Large intestine (tissue), 3 donors: ENCODE results near the gene DCDC2. TPM values are rescaled to one million over a fixed set of nuclear protein-coding genes. Genes with fewer than 3 reads are reported as not detected.
A peak's percentile ranks its signal among the peaks of the same experiment; 100 is the strongest.
"Not testable (repeated sequence)": the region's sequence is repeated elsewhere in the genome, so short reads cannot be mapped to it uniquely, and the experiment has no call there.

ENCODE experiments used
- DNase-seq, 2 donors: peaks; one replicate each; pipeline versions ENCODE4 v3.0.0 to v3.0.0-alpha.2; 2013
- H3K27ac ChIP-seq: one replicate; pipeline ENCODE4 v1.5.1; 2013; ENCODE audit warnings: low read length
- H3K27me3 ChIP-seq: 2 replicates; pipeline ENCODE4 v1.6.1; 2013; ENCODE audit warnings: low read length; ENCODE audit not compliant: control insufficient read depth, insufficient read depth
- H3K36me3 ChIP-seq: 2 replicates; pipeline ENCODE4 v1.6.1; 2013; ENCODE audit warnings: low read length; ENCODE audit not compliant: control insufficient read depth, insufficient read depth
- H3K4me1 ChIP-seq: one replicate; pipeline ENCODE4 v1.6.1; 2013; ENCODE audit warnings: low read length; ENCODE audit not compliant: control insufficient read depth, insufficient read depth
- H3K4me3 ChIP-seq: one replicate; pipeline ENCODE4 v1.5.1; 2013; ENCODE audit warnings: low read length
- H3K9me3 ChIP-seq: one replicate; pipeline ENCODE4 v1.6.1; 2013; ENCODE audit warnings: mild to moderate bottlenecking, low read depth, low read length, moderate library complexity; ENCODE audit not compliant: control insufficient read depth
- WGBS: methylation state at CpG from one replicate; pipeline ENCODE4 v1.1.5; 2013; ENCODE audit warnings: low lambda C conversion rate; ENCODE audit not compliant: insufficient coverage; 5-methylcytosine and 5-hydroxymethylcytosine counted together
- polyA plus RNA-seq: library from polyadenylated mRNA; unstranded; fragments of 120-200 nt; gene quantifications from one replicate; pipeline ENCODE4 v1.2.1, GENCODE V29; 2013

Gene DCDC2
- polyA plus RNA-seq, 1 donor, result 8.3 TPM

DNA sequence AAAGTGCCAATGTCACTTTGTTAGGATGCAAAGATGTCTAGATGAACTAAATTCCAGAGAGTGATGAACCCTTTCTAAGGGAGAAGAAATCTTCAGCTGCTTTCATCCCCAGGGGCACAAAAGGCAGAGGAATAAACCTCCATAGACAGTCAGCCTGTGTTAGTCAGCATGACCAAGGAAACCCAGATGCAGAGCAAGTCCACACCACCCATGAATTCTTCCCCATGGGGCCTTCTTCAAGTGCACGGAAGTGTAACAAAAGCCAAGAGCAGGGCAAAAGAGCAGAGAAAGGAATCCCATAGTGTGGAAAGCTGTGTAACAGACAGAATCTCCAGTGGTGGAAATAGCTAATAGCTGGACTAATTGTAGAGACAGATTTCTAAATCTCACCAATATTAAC is 50.0 kb downstream of the DCDC2 start:
- WGBS, result no CpG with 5 or more reads among the region's 1 CpG
- Histone ChIP-seq H3K4me3 (no peak overlapping the region), H3K27me3 (no peaks in the 10 kb centered on the region), H3K4me1 (peaks cover 3% of the 10 kb centered on the region), H3K27ac (no peak overlapping the region), H3K36me3 (no peaks in the 10 kb centered on the region), H3K9me3 (peaks cover 9% of the 10 kb centered on the region)
- no peak for DNase-seq

DNA sequence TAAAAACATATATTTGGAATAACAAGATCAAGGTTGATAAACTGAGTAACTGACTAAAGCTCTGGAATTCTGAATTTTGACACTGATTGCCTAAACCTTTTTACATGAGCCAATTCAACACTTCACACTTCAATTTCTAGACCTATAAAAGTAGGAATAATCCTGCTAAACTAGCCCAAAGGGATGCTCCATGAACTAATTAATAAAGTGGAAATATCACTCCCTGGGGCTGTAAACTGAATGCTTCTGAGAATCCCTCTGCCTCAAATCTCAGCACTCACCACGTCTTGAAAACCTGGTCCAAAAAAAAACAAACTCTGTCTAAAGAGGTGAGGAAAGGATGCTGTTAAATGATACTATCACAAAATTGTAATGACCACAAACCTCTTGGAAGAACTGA is 50.9 kb downstream of the DCDC2 start:
- H3K4me1 ChIP-seq, result no peaks in the 10 kb centered on the region
- H3K27ac ChIP-seq, result no peak overlapping the region
- H3K4me3 ChIP-seq, result no peak overlapping the region
- no CpG with 5 or more reads among the region's 1 CpG for WGBS
- no peaks in the 10 kb centered on the region for H3K27me3 ChIP-seq
- H3K36me3 ChIP-seq, result no peaks in the 10 kb centered on the region
- no peak for DNase-seq
- H3K9me3 ChIP-seq, result peaks cover 6% of the 10 kb centered on the region

DNA sequence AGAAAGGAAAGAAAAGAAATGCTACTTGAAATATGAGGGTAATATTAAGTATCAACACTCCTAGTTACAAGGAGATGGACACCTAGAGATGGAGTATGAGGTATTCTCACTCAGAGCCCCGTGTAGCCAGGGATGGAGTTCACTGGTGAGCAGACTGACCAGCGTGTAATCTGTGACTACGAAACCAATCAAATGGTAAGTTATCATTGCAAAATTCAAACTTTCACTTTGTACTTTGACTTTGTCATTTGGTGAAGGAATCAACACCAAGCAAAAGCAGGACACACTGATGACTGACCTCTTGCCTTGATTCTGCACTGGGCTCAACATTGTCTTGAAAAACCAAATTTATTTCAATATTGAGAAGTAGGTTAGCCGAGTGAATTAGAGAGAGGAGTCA is 51.8 kb downstream of the DCDC2 start:
- WGBS, result no CpG with 5 or more reads among the region's 4 CpGs
- Histone ChIP-seq H3K9me3 (no peaks in the 10 kb centered on the region), H3K4me3 (no peak overlapping the region), H3K27ac (no peak overlapping the region), H3K27me3 (no peaks in the 10 kb centered on the region), H3K4me1 (no peaks in the 10 kb centered on the region), H3K36me3 (no peaks in the 10 kb centered on the region)
- DNase-seq, result no peak

DNA sequence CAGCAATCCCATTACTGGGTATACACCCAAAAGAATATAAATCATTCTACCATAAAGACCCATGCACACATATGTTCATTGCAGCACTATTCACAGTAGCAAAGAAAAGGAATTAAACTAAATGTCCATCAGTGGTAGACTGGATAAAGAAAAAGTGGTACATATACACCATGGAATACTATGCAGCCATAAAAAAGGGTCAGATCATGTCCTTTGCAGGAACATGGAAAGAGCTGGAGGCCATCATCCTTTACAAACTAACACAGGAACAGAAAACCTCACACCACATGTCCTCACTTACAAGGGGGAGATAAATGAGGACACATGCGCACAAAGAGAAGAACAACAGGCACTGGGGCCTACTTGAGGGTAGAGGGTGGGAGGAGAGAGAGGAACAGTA is 60.9 kb downstream of the DCDC2 start:
- no peak for DNase-seq
- H3K4me3 ChIP-seq, result no peak overlapping the region
- no peaks in the 10 kb centered on the region for H3K4me1 ChIP-seq
- H3K9me3 ChIP-seq, result peaks cover 3% of the 10 kb centered on the region
- H3K36me3 ChIP-seq, result peaks cover 5% of the 10 kb centered on the region
- H3K27me3 ChIP-seq, result no peaks in the 10 kb centered on the region
- no peak overlapping the region for H3K27ac ChIP-seq
- no CpG with 5 or more reads among the region's 1 CpG for WGBS

DNA sequence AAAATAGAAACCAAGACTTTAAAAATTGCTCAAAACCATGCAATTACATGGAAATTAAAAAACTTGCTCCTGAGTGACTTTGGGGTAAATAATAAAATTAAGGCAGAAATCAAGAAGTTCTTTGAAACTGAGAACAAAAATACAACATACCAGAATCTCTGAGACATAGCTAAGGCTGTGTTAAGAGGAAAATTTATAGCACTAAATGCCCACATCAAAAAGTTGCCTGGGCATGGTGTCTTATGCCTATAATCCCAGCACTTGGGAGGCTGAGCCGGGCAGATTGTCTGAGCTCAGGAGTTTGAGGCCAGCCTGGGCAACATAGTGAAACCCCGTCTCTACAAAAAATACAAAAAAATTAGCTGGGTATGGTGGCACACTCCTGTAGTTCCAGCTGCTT is 64.0 kb downstream of the DCDC2 start:
- H3K9me3 ChIP-seq, H3K4me3 ChIP-seq, H3K27ac ChIP-seq, H3K4me1 ChIP-seq, DNase-seq, H3K27me3 ChIP-seq, H3K36me3 ChIP-seq: not testable (repeated sequence)
- WGBS, result no CpG with 5 or more reads among the region's 2 CpGs

DNA sequence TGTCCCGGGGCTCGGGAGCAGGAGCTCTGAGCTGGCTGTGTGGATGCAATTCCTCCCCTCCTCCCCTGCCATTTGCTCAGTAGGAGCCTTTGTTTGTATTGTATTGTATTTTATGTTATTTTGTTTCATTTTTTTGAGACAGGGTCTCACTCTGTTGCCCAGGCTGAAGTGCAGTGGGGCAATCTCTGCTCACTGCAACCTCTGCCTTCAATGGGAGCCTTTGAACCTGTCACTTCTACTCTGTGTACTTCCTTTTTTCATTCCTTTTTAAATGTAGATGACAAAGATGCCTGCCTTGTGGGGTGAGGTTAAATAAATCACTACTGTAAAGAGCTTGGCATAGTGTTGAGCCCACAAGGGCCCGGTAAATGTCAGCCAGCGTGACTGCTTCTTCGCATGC is 70.6 kb downstream of the DCDC2 start:
- Histone ChIP-seq H3K27ac (no peak overlapping the region), H3K4me1 (peaks cover 7% of the 10 kb centered on the region), H3K27me3 (no peaks in the 10 kb centered on the region), H3K4me3 (no peak overlapping the region), H3K36me3 (no peaks in the 10 kb centered on the region), H3K9me3 (no peaks in the 10 kb centered on the region)
- 100% methylated on average over 1 of the region's 5 CpGs for WGBS
- no peak for DNase-seq

DNA sequence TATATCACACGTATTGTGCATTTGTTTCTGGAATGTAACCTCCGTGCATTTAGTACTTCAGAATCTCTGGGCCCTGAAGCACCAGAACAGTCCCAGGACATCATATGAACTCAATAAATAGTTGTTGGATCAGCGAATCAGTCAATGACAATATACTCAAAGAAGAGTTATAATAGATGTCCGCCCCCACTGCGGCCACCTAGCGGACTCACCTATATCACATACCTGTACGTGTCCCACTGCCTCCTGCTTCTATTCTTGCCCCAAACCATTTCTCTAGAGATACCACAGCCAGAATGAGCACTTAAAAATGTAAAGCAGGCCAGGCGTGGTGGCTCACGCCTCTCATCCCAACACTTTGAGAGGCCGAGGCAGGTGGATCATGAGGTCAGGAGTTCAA is 73.9 kb downstream of the DCDC2 start:
- Histone ChIP-seq H3K27me3 (no peaks in the 10 kb centered on the region), H3K9me3 (no peaks in the 10 kb centered on the region), H3K27ac (no peak overlapping the region), H3K36me3 (no peaks in the 10 kb centered on the region), H3K4me3 (no peak overlapping the region), H3K4me1 (peaks cover 7% of the 10 kb centered on the region)
- DNase-seq, result no peak
- WGBS, result no CpG with 5 or more reads among the region's 10 CpGs

DNA sequence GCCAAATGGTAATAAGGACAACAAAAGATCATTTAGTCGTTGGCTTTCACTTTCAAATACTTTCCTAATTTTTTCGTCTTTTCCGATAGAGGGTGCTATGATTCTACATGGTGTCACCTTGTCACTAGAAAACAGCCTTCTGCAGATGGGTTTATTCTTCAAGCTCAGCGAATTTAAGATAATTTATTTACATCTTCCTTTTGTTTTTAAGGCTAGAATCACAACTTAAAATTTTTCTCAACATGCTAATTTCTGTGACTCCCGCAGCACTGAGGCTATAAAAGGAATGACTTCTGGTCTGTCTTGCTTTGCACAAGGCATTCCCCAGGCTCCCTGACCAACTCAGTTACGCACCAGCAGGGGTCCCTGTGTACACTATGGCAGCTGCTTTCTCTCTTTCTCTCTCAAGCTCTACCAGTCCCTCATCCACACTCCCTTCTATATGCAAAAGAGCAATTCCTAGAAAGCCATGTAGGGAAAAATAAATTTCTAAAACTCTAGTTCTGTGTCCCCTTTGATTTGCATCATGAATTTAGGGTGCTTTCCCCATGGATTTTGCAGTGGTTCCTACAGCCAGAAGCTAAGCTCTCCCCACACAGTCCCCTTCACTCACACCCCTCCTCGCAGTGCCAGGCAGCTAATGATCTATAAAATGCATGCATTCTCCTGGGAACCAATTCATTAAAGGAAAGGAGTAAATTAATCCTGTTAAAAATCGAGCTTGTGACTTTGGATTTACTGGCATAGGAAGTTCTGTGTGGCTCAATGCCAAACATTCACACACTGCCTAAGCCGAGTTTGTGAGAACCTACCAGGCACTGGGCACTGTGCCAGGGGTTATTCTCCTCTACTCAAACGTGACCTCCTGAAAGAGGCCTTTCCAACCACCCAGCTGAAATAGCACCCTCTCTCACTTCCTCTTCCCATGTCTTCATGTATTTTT is 74.5 kb downstream of the DCDC2 start:
- DNase-seq, result peak; percentile 70 to 84
- no peak overlapping the region for H3K27ac ChIP-seq
- no peaks in the 10 kb centered on the region for H3K27me3 ChIP-seq
- H3K9me3 ChIP-seq, result no peaks in the 10 kb centered on the region
- 0% methylated on average over 4 of the region's 10 CpGs for WGBS
- peaks cover 7% of the 10 kb centered on the region for H3K4me1 ChIP-seq
- H3K36me3 ChIP-seq, result no peaks in the 10 kb centered on the region
- H3K4me3 ChIP-seq, result no peak overlapping the region

DNA sequence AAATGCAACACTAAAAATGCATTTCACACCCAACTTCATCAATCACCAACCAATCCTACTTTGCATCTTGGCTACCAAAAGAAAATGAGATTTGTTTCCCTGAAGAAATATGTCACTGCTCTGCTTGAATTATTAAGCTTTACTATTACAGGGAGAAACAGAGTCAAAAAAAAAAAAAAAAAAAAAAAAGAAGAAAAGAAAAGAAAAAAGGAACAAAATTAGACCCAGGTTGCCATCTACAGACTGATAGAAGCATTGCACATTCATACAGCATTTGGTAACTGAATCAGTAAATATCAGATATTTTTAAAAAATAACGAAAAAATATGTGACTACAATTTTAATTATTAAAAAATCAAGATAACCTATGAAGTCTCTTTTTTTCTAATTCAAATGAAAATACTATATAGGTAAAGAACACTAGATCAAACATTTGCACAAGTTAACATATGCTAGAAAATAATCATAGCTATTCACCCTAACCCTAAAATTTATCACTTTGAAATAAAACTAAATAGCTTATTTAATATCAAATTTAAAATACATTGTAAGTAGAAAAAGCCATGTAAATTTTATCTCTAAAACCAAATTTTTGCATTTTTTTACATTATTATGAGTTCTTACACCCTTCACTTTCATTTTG is 83.3 kb downstream of the DCDC2 start:
- H3K27ac ChIP-seq, result no peak overlapping the region
- WGBS, result 14% methylated on average over 1 of the region's 1 CpG
- DNase-seq, result no peak
- no peak overlapping the region for H3K4me3 ChIP-seq
- H3K27me3 ChIP-seq, result no peaks in the 10 kb centered on the region
- no peaks in the 10 kb centered on the region for H3K9me3 ChIP-seq
- no peaks in the 10 kb centered on the region for H3K36me3 ChIP-seq
- H3K4me1 ChIP-seq, result no peaks in the 10 kb centered on the region

DNA sequence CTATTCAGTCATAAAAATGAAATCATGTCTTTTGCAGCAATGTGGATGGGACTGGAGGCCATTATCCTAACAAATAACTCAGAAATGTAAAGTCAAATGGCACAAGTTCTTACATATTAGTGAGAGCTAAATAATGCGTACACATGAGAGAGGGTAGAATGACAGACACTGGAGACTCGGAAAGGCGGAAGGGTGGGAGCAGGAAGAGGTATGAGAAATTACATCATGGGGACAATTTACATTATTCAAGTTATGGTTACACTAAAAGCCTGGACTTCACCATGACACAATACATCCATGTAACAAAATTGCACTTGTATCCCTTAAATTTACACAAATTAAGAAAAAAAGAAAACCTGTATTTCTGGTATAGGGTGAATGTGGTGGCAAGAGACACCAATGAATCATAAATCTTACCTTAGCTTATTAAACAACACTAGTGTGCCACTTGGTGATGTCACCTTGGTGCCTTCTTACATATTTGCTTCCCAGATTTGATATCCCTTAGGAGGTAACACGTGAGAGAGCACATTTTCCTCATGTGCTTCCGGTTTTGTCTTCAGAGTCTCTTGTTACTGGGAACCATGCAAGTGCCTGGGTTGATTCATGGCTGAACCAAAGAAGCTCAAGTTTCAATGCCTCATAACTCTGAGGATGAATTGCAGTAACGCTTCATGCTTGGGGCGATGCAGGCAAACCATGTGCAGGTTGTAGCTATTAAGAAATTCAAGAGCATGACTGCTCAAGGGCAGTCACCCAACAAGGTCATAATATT is 84.6 kb downstream of the DCDC2 start:
- 100% methylated on average over 3 of the region's 7 CpGs for WGBS
- no peak for DNase-seq
- no peaks in the 10 kb centered on the region for H3K4me1 ChIP-seq
- H3K4me3 ChIP-seq, result no peak overlapping the region
- no peaks in the 10 kb centered on the region for H3K36me3 ChIP-seq
- H3K27ac ChIP-seq, result no peak overlapping the region
- no peaks in the 10 kb centered on the region for H3K27me3 ChIP-seq
- H3K9me3 ChIP-seq, result no peaks in the 10 kb centered on the region
